GM23338 (cell line): ENCODE results near the gene FGGY. TPM values are rescaled to one million over a fixed set of nuclear protein-coding genes. Genes with fewer than 3 reads are reported as not detected.

Experiments
- ATAC-seq: fragments of 200-7000 bp; cut with Tn5 transposase; 3 replicates; pipeline ENCODE4 v1.9.1; 2020
- DNase-seq: peaks from one replicate; pipeline ENCODE4 v3.0.0-alpha.2; 2015; ENCODE audit warnings: low spot score
- H2AFZ ChIP-seq: fragments of 200-600 bp; sonication (generic); 2 replicates; pipeline ENCODE4 v1.8.0; 2016; ENCODE audit warnings: antibody characterized with exemption, mild to moderate bottlenecking, moderate library complexity
- H3F3A ChIP-seq: fragments of 200-600 bp; sonication (generic); replicated peaks from 2 replicates; pipeline ENCODE4 v1.8.0; 2017; ENCODE audit warnings: antibody characterized with exemption, mixed run types, low read depth
- H3K27ac ChIP-seq: fragments of 200-600 bp; sonication (generic); 2 replicates; pipeline ENCODE4 v1.6.1; 2016; ENCODE audit warnings: low read depth
- H3K27me3 ChIP-seq: fragments of 200-600 bp; sonication (generic); 2 replicates; pipeline ENCODE4 v1.8.0; 2016; ENCODE audit warnings: mild to moderate bottlenecking, mixed run types, moderate library complexity; ENCODE audit not compliant: insufficient read depth
- H3K36me3 ChIP-seq: fragments of 200-600 bp; sonication (generic); 2 replicates; pipeline ENCODE4 v1.8.0; 2016; ENCODE audit warnings: mild to moderate bottlenecking; ENCODE audit not compliant: insufficient read depth
- H3K4me1 ChIP-seq: fragments of 200-600 bp; sonication (generic); 2 replicates; pipeline ENCODE4 v1.8.0; 2016; ENCODE audit warnings: mild to moderate bottlenecking, moderate library complexity; ENCODE audit not compliant: insufficient read depth
- H3K4me2 ChIP-seq: fragments of 200-600 bp; sonication (generic); 2 replicates; pipeline ENCODE4 v1.7.1; 2017; ENCODE audit warnings: mixed run types
- H3K4me3 ChIP-seq: fragments of 200-600 bp; sonication (generic); 2 replicates; pipeline ENCODE4 v1.6.1; 2016; ENCODE audit warnings: mixed run types
- H3K79me2 ChIP-seq: fragments of 200-600 bp; sonication (generic); replicated peaks from 2 replicates; pipeline ENCODE4 v1.8.0; 2017; ENCODE audit warnings: mild to moderate bottlenecking; ENCODE audit not compliant: insufficient read depth
- H3K9me2 ChIP-seq: fragments of 200-600 bp; sonication (generic); 2 replicates; pipeline ENCODE4 v1.8.0; 2017; ENCODE audit not compliant: insufficient read depth
- H4K20me1 ChIP-seq: fragments of 200-600 bp; sonication (generic); replicated peaks from 2 replicates; pipeline ENCODE4 v1.8.0; 2017; ENCODE audit warnings: mild to moderate bottlenecking; ENCODE audit not compliant: insufficient read depth
- H3K27ac Mint-ChIP-seq: 2 replicates; pipeline ENCODE4 v1.8.0; 2020; ENCODE audit warnings: inconsistent platforms, mild to moderate bottlenecking, moderate library complexity, mixed read lengths
- H3K27me3 Mint-ChIP-seq: 3 replicates; pipeline ENCODE4 v1.8.0; 2022; ENCODE audit warnings: low read depth, mild to moderate bottlenecking, moderate library complexity, mixed read lengths, inconsistent platforms; ENCODE audit not compliant: insufficient read depth, poor library complexity
- H3K36me3 Mint-ChIP-seq: 3 replicates; pipeline ENCODE4 v1.8.0; 2021; ENCODE audit warnings: low read depth, mild to moderate bottlenecking, inconsistent platforms, moderate library complexity, mixed read lengths
- H3K4me1 Mint-ChIP-seq: 3 replicates; pipeline ENCODE4 v1.8.0; 2020; ENCODE audit warnings: mild to moderate bottlenecking, inconsistent platforms, mixed read lengths
- H3K4me3 Mint-ChIP-seq: 3 replicates; pipeline ENCODE4 v1.8.0; 2021; ENCODE audit warnings: moderate library complexity, mild to moderate bottlenecking, inconsistent platforms, mixed read lengths
- H3K9me3 Mint-ChIP-seq: 3 replicates; pipeline ENCODE4 v1.8.0; 2020; ENCODE audit warnings: moderate library complexity, mild to moderate bottlenecking, inconsistent platforms, mixed read lengths
- CREB1 ChIP-seq: fragments of 250-450 bp; sonication (Bioruptor Pico); IDR thresholded peaks from 2 replicates; pipeline ENCODE4 v1.5.0; 2020; ENCODE audit warnings: low read depth, mild to moderate bottlenecking, moderate library complexity
- ETS1 ChIP-seq: IDR thresholded peaks from 2 replicates; pipeline ENCODE4 v1.6.1; 2016; ENCODE audit warnings: antibody characterized with exemption
- EZH2 ChIP-seq: fragments of 200-600 bp; sonication (generic); IDR thresholded peaks from one replicate; pipeline ENCODE4 v1.8.0; 2017; ENCODE audit warnings: antibody characterized with exemption, mild to moderate bottlenecking, low read depth; ENCODE audit not compliant: unreplicated experiment
- EZH2phosphoT487 ChIP-seq: fragments of 200-600 bp; sonication (generic); IDR thresholded peaks from one replicate; pipeline ENCODE4 v1.8.1; 2018; ENCODE audit warnings: antibody characterized with exemption; ENCODE audit not compliant: unreplicated experiment
- JUNB ChIP-seq: IDR thresholded peaks from one replicate; pipeline ENCODE4 v1.6.1; 2016; ENCODE audit warnings: antibody characterized with exemption; ENCODE audit not compliant: unreplicated experiment
- NANOG ChIP-seq: IDR thresholded peaks from 2 replicates; pipeline ENCODE4 v1.6.1; 2016; ENCODE audit warnings: antibody characterized with exemption, borderline replicate concordance
- POLR2AphosphoS5 ChIP-seq: IDR thresholded peaks from 2 replicates; pipeline ENCODE4 v1.6.1; 2016; ENCODE audit warnings: antibody characterized with exemption, low read depth
- STAT1 ChIP-seq: IDR thresholded peaks from one replicate; pipeline ENCODE4 v1.6.1; 2016; ENCODE audit warnings: antibody characterized with exemption; ENCODE audit not compliant: unreplicated experiment
- ZNF114 ChIP-seq: fragments of 250-450 bp; sonication (Bioruptor Pico); IDR thresholded peaks from 2 replicates; pipeline ENCODE4 v1.5.0; 2020; ENCODE audit warnings: mild to moderate bottlenecking, moderate library complexity
- polyA plus RNA-seq: library from polyadenylated mRNA; unstranded; fragments of >200 nt; fragmentation: Nextera tagmentation; extraction: Ambion mirVana; gene quantifications from 2 replicates; pipeline ENCODE4 v1.2.1, GENCODE V29; 2016
- total RNA-seq: library from RNA; depleted of rRNA; stranded (reverse); fragments of >200 nt; shearing (Covaris generic); gene quantifications from 2 replicates; pipeline ENCODE4 v1.2.3, GENCODE V29; 2014
- TF ChIP-seq, protein P1 (sequence below), 2 experiments: fragments of 200-600 bp in 1 of 2; sonication (generic) in 1 of 2; conservative IDR thresholded peaks; 2 replicates each; pipeline versions ENCODE4 v1.5.1 to v1.6.1; 2016 to 2017; ENCODE audit warnings: antibody characterized with exemption in 2 of 2, low read depth in 2 of 2, mild to moderate bottlenecking in 2 of 2, moderate library complexity in 1 of 2
- TF ChIP-seq, protein P2 (sequence below): IDR thresholded peaks from one replicate; pipeline ENCODE4 v1.6.1; 2018; ENCODE audit warnings: antibody characterized with exemption; ENCODE audit not compliant: unreplicated experiment

FGGY gene
- total and polyA plus RNA-seq, 2 experiments from 2014 or later = 10.9 to 21.4 TPM

DNA sequence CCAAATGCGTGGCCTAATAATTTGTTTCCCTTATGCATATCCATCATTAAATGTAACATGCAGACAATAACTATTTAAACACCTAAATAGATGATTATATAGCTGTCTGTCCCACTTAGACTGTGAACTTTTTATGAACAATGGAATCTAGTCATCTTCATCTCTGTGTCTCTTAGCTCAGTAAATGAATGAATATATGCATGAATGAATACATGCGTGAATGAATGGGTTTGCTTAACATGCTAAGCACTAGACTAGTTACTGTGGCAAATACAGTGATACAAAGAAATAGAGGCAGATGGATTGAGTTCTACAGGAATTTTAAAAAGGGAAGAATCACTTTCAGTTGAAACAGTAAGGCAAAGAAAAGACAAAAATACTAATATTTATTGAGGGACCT is 232.0 kb downstream of the FGGY start (continued):
- TF ChIP-seq, protein P1, sequence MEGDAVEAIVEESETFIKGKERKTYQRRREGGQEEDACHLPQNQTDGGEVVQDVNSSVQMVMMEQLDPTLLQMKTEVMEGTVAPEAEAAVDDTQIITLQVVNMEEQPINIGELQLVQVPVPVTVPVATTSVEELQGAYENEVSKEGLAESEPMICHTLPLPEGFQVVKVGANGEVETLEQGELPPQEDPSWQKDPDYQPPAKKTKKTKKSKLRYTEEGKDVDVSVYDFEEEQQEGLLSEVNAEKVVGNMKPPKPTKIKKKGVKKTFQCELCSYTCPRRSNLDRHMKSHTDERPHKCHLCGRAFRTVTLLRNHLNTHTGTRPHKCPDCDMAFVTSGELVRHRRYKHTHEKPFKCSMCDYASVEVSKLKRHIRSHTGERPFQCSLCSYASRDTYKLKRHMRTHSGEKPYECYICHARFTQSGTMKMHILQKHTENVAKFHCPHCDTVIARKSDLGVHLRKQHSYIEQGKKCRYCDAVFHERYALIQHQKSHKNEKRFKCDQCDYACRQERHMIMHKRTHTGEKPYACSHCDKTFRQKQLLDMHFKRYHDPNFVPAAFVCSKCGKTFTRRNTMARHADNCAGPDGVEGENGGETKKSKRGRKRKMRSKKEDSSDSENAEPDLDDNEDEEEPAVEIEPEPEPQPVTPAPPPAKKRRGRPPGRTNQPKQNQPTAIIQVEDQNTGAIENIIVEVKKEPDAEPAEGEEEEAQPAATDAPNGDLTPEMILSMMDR (conservative IDR thresholded peaks at IDR 0.05; ENCODE audit: low read depth in 2 of 2) = no peak
- TF ChIP-seq ZNF114 (no peak), EZH2 (no peak), EZH2phosphoT487 (no peak), CREB1 (CRISPR knock-in tag) (no peak), STAT1 (no peak), POLR2AphosphoS5 (no peak)
- TF ChIP-seq, protein P2, sequence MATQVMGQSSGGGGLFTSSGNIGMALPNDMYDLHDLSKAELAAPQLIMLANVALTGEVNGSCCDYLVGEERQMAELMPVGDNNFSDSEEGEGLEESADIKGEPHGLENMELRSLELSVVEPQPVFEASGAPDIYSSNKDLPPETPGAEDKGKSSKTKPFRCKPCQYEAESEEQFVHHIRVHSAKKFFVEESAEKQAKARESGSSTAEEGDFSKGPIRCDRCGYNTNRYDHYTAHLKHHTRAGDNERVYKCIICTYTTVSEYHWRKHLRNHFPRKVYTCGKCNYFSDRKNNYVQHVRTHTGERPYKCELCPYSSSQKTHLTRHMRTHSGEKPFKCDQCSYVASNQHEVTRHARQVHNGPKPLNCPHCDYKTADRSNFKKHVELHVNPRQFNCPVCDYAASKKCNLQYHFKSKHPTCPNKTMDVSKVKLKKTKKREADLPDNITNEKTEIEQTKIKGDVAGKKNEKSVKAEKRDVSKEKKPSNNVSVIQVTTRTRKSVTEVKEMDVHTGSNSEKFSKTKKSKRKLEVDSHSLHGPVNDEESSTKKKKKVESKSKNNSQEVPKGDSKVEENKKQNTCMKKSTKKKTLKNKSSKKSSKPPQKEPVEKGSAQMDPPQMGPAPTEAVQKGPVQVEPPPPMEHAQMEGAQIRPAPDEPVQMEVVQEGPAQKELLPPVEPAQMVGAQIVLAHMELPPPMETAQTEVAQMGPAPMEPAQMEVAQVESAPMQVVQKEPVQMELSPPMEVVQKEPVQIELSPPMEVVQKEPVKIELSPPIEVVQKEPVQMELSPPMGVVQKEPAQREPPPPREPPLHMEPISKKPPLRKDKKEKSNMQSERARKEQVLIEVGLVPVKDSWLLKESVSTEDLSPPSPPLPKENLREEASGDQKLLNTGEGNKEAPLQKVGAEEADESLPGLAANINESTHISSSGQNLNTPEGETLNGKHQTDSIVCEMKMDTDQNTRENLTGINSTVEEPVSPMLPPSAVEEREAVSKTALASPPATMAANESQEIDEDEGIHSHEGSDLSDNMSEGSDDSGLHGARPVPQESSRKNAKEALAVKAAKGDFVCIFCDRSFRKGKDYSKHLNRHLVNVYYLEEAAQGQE = no peak

- Histone ChIP-seq H4K20me1 (no peaks in the 10 kb centered on the region), H3F3A (no peaks in the 10 kb centered on the region), H3K27me3 (no peaks in the 10 kb centered on the region), H3K4me1 (peaks cover 5% of the 10 kb centered on the region; the same call in 1 of the 2 replicates), H2AFZ (no peak overlapping the region), H3K79me2 (no peaks in the 10 kb centered on the region), H3K4me3 (no peak overlapping the region), H3K4me2 (no peak overlapping the region), H3K9me2 (no peaks in the 10 kb centered on the region), H3K36me3 (no peaks in the 10 kb centered on the region), H3K27ac (no peak overlapping the region)
- DNase-seq (no peak), ATAC-seq (no peak)
- H3K9me3 Mint-ChIP-seq = peaks cover 10% of the 10 kb centered on the region; the same call in 2 of the 3 replicates
- TF ChIP-seq, protein P2 = no peak
- TF ChIP-seq EZH2 = no peak
- TF ChIP-seq, protein P1 (conservative IDR thresholded peaks at IDR 0.05; ENCODE audit: low read depth in 2 of 2) = no peak
- no peak for TF ChIP-seq JUNB
- no peak for TF ChIP-seq EZH2phosphoT487
- TF ChIP-seq STAT1 = no peak
- no peak for TF ChIP-seq ETS1
- TF ChIP-seq CREB1 (CRISPR knock-in tag) = no peak
- TF ChIP-seq ZNF114 = no peak
- no peak for TF ChIP-seq NANOG
- H3K4me1 Mint-ChIP-seq = peaks cover 2% of the 10 kb centered on the region; the same call in 1 of the 3 replicates
- peaks cover 2% of the 10 kb centered on the region; the same call in 1 of the 3 replicates for H3K36me3 Mint-ChIP-seq
- H3K27ac Mint-ChIP-seq = no peak overlapping the region
- no peak overlapping the region for H3K4me3 Mint-ChIP-seq
- no peaks in the 10 kb centered on the region for H3K27me3 Mint-ChIP-seq
Measured at GRCh38 chr1:59530119-59530518, 233.2 kb downstream of the FGGY start.
